ENCODE data around the gene CORIN. TPM values are rescaled to one million over a fixed set of nuclear protein-coding genes. Genes with fewer than 3 reads are reported as not detected.
A peak's percentile ranks its signal among the peaks of the same experiment; 100 is the strongest.

Gene CORIN
- total RNA-seq, 4 donors from 2014 or later: 1.2 to 6.1 (median 2.5) TPM

GRCh38 chr4:47842985-47843384 lies 5.1 kb upstream of the CORIN start:
- Histone ChIP-seq H3K27me3 (no peaks in the 10 kb centered on the region), H3K9me3 (no peaks in the 10 kb centered on the region), H3K4me1 (peaks cover 13% of the 10 kb centered on the region), H3K36me3 (peaks cover 21% of the 10 kb centered on the region), H3K4me3 (no peak overlapping the region), H3K27ac (no peak overlapping the region)
- DNase-seq (ENCODE audit: low spot score in 2 of 2): no peak
- TF ChIP-seq POLR2AphosphoS5 (IDR thresholded peaks at IDR 0.05) (no peak), POLR2A (IDR thresholded peaks at IDR 0.05) (no peak), EP300 (IDR thresholded peaks at IDR 0.05) (no peak)
- TF ChIP-seq, protein P1, sequence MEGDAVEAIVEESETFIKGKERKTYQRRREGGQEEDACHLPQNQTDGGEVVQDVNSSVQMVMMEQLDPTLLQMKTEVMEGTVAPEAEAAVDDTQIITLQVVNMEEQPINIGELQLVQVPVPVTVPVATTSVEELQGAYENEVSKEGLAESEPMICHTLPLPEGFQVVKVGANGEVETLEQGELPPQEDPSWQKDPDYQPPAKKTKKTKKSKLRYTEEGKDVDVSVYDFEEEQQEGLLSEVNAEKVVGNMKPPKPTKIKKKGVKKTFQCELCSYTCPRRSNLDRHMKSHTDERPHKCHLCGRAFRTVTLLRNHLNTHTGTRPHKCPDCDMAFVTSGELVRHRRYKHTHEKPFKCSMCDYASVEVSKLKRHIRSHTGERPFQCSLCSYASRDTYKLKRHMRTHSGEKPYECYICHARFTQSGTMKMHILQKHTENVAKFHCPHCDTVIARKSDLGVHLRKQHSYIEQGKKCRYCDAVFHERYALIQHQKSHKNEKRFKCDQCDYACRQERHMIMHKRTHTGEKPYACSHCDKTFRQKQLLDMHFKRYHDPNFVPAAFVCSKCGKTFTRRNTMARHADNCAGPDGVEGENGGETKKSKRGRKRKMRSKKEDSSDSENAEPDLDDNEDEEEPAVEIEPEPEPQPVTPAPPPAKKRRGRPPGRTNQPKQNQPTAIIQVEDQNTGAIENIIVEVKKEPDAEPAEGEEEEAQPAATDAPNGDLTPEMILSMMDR (IDR thresholded peaks at IDR 0.05): no peak

GRCh38 chr4:47840291-47840690 lies 2.4 kb upstream of the CORIN start:
- no peak overlapping the region for H3K4me3 ChIP-seq
- no peak overlapping the region for H3K27ac ChIP-seq
- H3K27me3 ChIP-seq: peaks cover 3% of the 10 kb centered on the region
- H3K4me1 ChIP-seq: peaks cover 37% of the 10 kb centered on the region
- H3K9me3 ChIP-seq: no peaks in the 10 kb centered on the region
- TF ChIP-seq POLR2A (IDR thresholded peaks at IDR 0.05): no peak
- TF ChIP-seq, protein P1 (IDR thresholded peaks at IDR 0.05): no peak
- TF ChIP-seq POLR2AphosphoS5 (IDR thresholded peaks at IDR 0.05): no peak
- no peak for TF ChIP-seq EP300 (IDR thresholded peaks at IDR 0.05)
- DNase-seq (ENCODE audit: low spot score in 2 of 2): no peak
- peaks cover 16% of the 10 kb centered on the region for H3K36me3 ChIP-seq
- WGBS: 84% methylated on average over 1 of the region's 1 CpG

GRCh38 chr4:47839259-47839658 lies 1.4 kb upstream of the CORIN start:
- H3K27me3 ChIP-seq: peaks cover 3% of the 10 kb centered on the region
- H3K4me3 ChIP-seq: no peak overlapping the region
- TF ChIP-seq EP300 (IDR thresholded peaks at IDR 0.05): no peak
- TF ChIP-seq, protein P1 (IDR thresholded peaks at IDR 0.05): no peak
- no peak for TF ChIP-seq POLR2AphosphoS5 (IDR thresholded peaks at IDR 0.05)
- TF ChIP-seq POLR2A (IDR thresholded peaks at IDR 0.05): no peak
- H3K4me1 ChIP-seq: peaks cover 37% of the 10 kb centered on the region
- no peaks in the 10 kb centered on the region for H3K9me3 ChIP-seq
- peaks cover 16% of the 10 kb centered on the region for H3K36me3 ChIP-seq
- no peak overlapping the region for H3K27ac ChIP-seq
- WGBS: 48% methylated on average over 5 of the region's 5 CpGs
- DNase-seq (ENCODE audit: low spot score in 2 of 2): peak in 1 of 2 donors; percentile 79

DNA sequence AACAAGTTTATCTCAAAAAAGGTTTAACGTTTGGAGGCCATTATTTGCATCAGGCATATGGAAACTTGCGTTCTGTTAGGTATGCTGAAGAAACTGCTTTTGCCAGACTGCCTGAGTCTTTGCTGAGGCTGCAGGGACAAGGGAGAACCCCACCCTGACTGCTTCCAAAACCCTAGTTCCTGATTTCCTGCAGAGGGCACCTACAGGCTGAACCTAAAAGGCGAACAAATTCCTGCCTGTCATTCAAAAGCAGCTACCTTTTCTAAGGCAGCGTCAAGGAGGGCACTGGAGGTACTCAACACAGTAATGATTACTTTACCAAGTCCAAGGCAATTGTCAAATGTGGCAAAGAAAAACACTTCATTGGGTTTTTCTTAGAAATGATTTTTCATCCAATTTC lies 578 bp upstream of the CORIN start:
- Histone ChIP-seq H3K4me3 (peak overlapping the region; percentile 69), H3K9me3 (no peaks in the 10 kb centered on the region), H3K27ac (peak overlapping the region; percentile 62), H3K36me3 (peaks cover 13% of the 10 kb centered on the region), H3K4me1 (peaks cover 37% of the 10 kb centered on the region), H3K27me3 (peaks cover 3% of the 10 kb centered on the region)
- TF ChIP-seq POLR2A (IDR thresholded peaks at IDR 0.05) (no peak), EP300 (IDR thresholded peaks at IDR 0.05) (no peak), POLR2AphosphoS5 (IDR thresholded peaks at IDR 0.05) (no peak)
- TF ChIP-seq, protein P1 (IDR thresholded peaks at IDR 0.05): no peak
- no peak for DNase-seq (ENCODE audit: low spot score in 2 of 2)
- 52% methylated on average over 4 of the region's 4 CpGs for WGBS

GRCh38 chr4:47837094-47837907 lies 566 bp downstream of the CORIN start:
- Histone ChIP-seq H3K4me3 (peak overlapping the region; percentile 69), H3K9me3 (no peaks in the 10 kb centered on the region), H3K36me3 (peaks cover 4% of the 10 kb centered on the region), H3K4me1 (peaks cover 37% of the 10 kb centered on the region), H3K27me3 (peaks cover 3% of the 10 kb centered on the region), H3K27ac (peak overlapping the region; percentile 62)
- no peak for TF ChIP-seq POLR2AphosphoS5 (IDR thresholded peaks at IDR 0.05)
- TF ChIP-seq, protein P1 (IDR thresholded peaks at IDR 0.05): no peak
- no peak for TF ChIP-seq POLR2A (IDR thresholded peaks at IDR 0.05)
- TF ChIP-seq EP300 (IDR thresholded peaks at IDR 0.05): no peak
- WGBS: 1% methylated on average over 13 of the region's 58 CpGs
- peak; percentile 65 to 78 for DNase-seq (ENCODE audit: low spot score in 2 of 2)

Measured in suprapubic skin (tissue), 4 donors.